IPS-NIHi7 (cell line): Measurements from ENCODE around the gene MVD.

Experiments used
- DNase-seq: peaks from one replicate; pipeline ENCODE4 v3.0.0; 2012; ENCODE audit warnings: mixed read lengths; ENCODE audit errors: extremely low spot score

MVD gene

GRCh38 chr16:88608076-88608475 is 54.8 kb downstream of the MVD start:
- DNase-seq = no peak

- no peak for DNase-seq
Measured at GRCh38 chr16:88606148-88606757, 56.6 kb downstream of the MVD start.

- no peak for DNase-seq
Measured at GRCh38 chr16:88605186-88606147, 57.4 kb downstream of the MVD start.

- no peak for DNase-seq
Measured at GRCh38 chr16:88602091-88602490, 60.8 kb downstream of the MVD start.
